Natural killer cell (primary cell): ENCODE results near the gene NLRP1. TPM values are rescaled to one million over a fixed set of nuclear protein-coding genes. Genes with fewer than 3 reads are reported as not detected.

ENCODE experiments used
- ATAC-seq, 3 donors: fragments of 150-1000 bp in 2 of 3; fragments of 200-7000 bp in 1 of 3; cut with Tn5 transposase; 1 replicate in 1 of 3; 2 replicates in 2 of 3; pipeline ENCODE4 v1.10.0; 2021; ENCODE audit warnings: mild to moderate bottlenecking in 2 of 3, moderate library complexity in 2 of 3
- DNase-seq, 2 donors: peaks; one replicate each; pipeline versions ENCODE4 v3.0.0 to v3.0.0-alpha.2; 2013 to 2021; ENCODE audit warnings: mixed read lengths in 1 of 2
- H3K27ac ChIP-seq: one replicate; pipeline ENCODE4 v1.5.1; 2013; ENCODE audit warnings: mild to moderate bottlenecking, low read length
- H3K27me3 ChIP-seq: one replicate; pipeline ENCODE4 v1.6.1; 2013; ENCODE audit warnings: low read length; ENCODE audit not compliant: control insufficient read depth, insufficient read depth
- H3K36me3 ChIP-seq: one replicate; pipeline ENCODE4 v1.6.1; 2013; ENCODE audit warnings: low read length; ENCODE audit not compliant: control insufficient read depth, insufficient read depth
- H3K4me1 ChIP-seq: one replicate; pipeline ENCODE4 v1.6.1; 2013; ENCODE audit warnings: low read length; ENCODE audit not compliant: control insufficient read depth, insufficient read depth
- H3K4me3 ChIP-seq: one replicate; pipeline ENCODE4 v1.5.1; 2013; ENCODE audit warnings: low read length
- H3K9me3 ChIP-seq: one replicate; pipeline ENCODE4 v1.6.1; 2013; ENCODE audit warnings: low read length; ENCODE audit not compliant: control insufficient read depth, insufficient read depth
- H3K27ac Mint-ChIP-seq, 2 donors: one replicate each; pipeline ENCODE4 v1.8.0; 2022; ENCODE audit warnings: mild to moderate bottlenecking in 2 of 2, mixed read lengths in 2 of 2, moderate library complexity in 1 of 2
- H3K27me3 Mint-ChIP-seq, 2 donors: one replicate each; pipeline ENCODE4 v1.8.0; 2022; ENCODE audit warnings: low read depth in 2 of 2, mixed read lengths in 2 of 2
- H3K36me3 Mint-ChIP-seq: one replicate; pipeline ENCODE4 v1.8.0; 2022; ENCODE audit warnings: mixed read lengths
- H3K4me1 Mint-ChIP-seq, 2 donors: one replicate each; pipeline ENCODE4 v1.8.0; 2022; ENCODE audit warnings: mixed read lengths in 2 of 2
- H3K4me3 Mint-ChIP-seq: one replicate; pipeline ENCODE4 v1.8.0; 2022; ENCODE audit warnings: mild to moderate bottlenecking, moderate library complexity, mixed read lengths
- H3K9me3 Mint-ChIP-seq, 2 donors: one replicate each; pipeline ENCODE4 v1.8.0; 2022; ENCODE audit warnings: mixed read lengths in 2 of 2
- WGBS: methylation state at CpG from one replicate; pipeline ENCODE4 v1.1.7; 2013; ENCODE audit warnings: missing lambda C conversion rate; ENCODE audit not compliant: insufficient coverage; 5-methylcytosine and 5-hydroxymethylcytosine counted together
- intact Hi-C: fragments of 100-400 bp; cut with micrococcal nuclease; formaldehyde crosslinking; loops from one replicate; pipeline ENCODE4 v1.14.2; 2022
- total RNA-seq, 4 donors: library from RNA; stranded (reverse); fragments of 120-200 nt in 1 of 4; gene quantifications; one replicate each; pipeline versions ENCODE4 v1.2.3 to v1.2.4, GENCODE V29; 2013 to 2022
- TF ChIP-seq, protein P1 (sequence below): fragments of 200-600 bp; IDR thresholded peaks from one replicate; pipeline ENCODE4 v1.8.0; 2022; ENCODE audit warnings: antibody characterized with exemption

NLRP1 gene
- total RNA-seq, 3 donors from 2014 or later (not counting 1 experiment from before 2014, with no cell fraction given) = 206 to 237 (median 209) TPM

DNA sequence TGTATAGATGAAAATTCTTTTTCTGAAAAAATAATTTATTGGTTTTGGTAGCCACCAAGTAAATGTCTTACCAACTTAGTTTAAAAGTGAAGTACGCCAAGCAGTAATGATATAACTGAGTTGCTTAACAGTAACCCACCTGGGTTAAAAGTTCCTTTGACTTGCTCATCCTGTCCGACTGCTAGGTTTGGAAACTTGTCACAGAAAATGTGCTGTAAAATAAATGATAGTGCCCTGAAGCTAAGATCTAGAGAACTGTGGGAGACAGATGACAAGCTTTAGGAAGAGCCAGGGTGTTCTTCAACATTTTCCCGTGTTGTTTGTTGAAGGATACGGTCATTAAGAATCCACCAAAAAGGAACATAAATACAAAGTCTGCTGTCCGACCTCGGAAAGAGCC is 103.3 kb downstream of the NLRP1 start:
- H3K4me1 ChIP-seq = peaks cover 6% of the 10 kb centered on the region
- 96% methylated on average over 6 of the region's 6 CpGs for WGBS
- H3K36me3 ChIP-seq = peaks cover 63% of the 10 kb centered on the region
- intact Hi-C loops = no loop called here
- Mint-ChIP-seq H3K36me3 (peaks cover 14% of the 10 kb centered on the region), H3K27ac (no peak overlapping the region), H3K27me3 (no peaks in the 10 kb centered on the region), H3K4me3 (no peak overlapping the region), H3K9me3 (no peaks in the 10 kb centered on the region), H3K4me1 (peaks cover 32 to 35% of the 10 kb centered on the region in 2 donors)
- H3K4me3 ChIP-seq = no peak overlapping the region
- TF ChIP-seq, protein P1, sequence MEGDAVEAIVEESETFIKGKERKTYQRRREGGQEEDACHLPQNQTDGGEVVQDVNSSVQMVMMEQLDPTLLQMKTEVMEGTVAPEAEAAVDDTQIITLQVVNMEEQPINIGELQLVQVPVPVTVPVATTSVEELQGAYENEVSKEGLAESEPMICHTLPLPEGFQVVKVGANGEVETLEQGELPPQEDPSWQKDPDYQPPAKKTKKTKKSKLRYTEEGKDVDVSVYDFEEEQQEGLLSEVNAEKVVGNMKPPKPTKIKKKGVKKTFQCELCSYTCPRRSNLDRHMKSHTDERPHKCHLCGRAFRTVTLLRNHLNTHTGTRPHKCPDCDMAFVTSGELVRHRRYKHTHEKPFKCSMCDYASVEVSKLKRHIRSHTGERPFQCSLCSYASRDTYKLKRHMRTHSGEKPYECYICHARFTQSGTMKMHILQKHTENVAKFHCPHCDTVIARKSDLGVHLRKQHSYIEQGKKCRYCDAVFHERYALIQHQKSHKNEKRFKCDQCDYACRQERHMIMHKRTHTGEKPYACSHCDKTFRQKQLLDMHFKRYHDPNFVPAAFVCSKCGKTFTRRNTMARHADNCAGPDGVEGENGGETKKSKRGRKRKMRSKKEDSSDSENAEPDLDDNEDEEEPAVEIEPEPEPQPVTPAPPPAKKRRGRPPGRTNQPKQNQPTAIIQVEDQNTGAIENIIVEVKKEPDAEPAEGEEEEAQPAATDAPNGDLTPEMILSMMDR = no peak
- no peak for ATAC-seq
- H3K27me3 ChIP-seq = no peaks in the 10 kb centered on the region
- no peak overlapping the region for H3K27ac ChIP-seq
- DNase-seq = no peak
- no peaks in the 10 kb centered on the region for H3K9me3 ChIP-seq

DNA sequence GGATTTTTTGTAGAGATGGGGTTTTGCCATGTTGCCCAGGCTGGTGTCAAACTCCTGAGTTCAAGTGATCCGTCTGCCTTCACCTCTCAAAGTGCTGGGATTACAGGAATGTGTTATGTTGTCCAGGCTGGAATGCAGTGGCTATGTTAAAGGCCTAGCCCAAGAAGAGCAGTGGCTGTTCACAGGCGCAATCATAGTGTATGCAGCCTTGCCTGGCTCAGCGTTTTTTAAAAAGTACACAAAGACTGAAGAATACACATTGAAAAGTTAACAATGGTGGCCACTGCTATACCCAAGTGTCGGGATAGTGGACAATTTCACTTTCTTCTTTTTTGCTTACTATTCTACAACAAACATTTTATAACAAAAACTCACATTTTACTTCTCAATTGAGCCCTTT is 105.3 kb downstream of the NLRP1 start:
- intact Hi-C loops = no loop called here
- Histone ChIP-seq H3K9me3 (no peaks in the 10 kb centered on the region), H3K4me3 (no peak overlapping the region), H3K27me3 (no peaks in the 10 kb centered on the region), H3K4me1 (no peaks in the 10 kb centered on the region), H3K36me3 (peaks cover 73% of the 10 kb centered on the region), H3K27ac (no peak overlapping the region)
- ATAC-seq = no peak
- Mint-ChIP-seq H3K4me3 (no peak overlapping the region), H3K36me3 (peaks cover 21% of the 10 kb centered on the region), H3K4me1 (peaks cover 21 to 24% of the 10 kb centered on the region in 2 donors), H3K9me3 (no peaks in the 10 kb centered on the region), H3K27me3 (no peaks in the 10 kb centered on the region), H3K27ac (no peak overlapping the region)
- no peak for DNase-seq
- WGBS = 98% methylated on average over 4 of the region's 4 CpGs
- TF ChIP-seq, protein P1 = no peak

DNA sequence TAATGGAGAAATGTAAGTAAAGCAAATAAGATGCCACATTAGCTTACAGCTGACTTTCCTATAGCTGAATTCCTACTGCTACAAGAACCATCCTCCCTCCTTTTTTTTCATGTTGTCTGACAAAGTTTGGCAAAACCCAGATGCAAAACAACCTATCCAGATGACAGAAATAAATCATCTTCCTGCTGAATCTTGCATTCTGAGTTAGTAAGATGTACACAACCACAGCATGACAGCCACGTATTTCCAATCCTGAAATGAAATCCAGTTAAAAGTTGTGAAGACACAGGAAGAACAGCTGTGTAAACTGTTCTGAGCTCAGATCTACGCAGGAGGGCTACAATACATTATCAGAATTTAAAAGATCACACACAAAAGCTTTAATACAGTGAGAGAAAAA is 110.4 kb downstream of the NLRP1 start:
- peaks cover 49% of the 10 kb centered on the region for H3K36me3 ChIP-seq
- Mint-ChIP-seq H3K4me1 (peaks cover 8 to 16% of the 10 kb centered on the region in 2 donors), H3K36me3 (peaks cover 11% of the 10 kb centered on the region), H3K4me3 (no peak overlapping the region), H3K9me3 (no peaks in the 10 kb centered on the region), H3K27ac (no peak overlapping the region), H3K27me3 (no peaks in the 10 kb centered on the region)
- no peak overlapping the region for H3K27ac ChIP-seq
- intact Hi-C loops = no loop called here
- DNase-seq = no peak
- 100% methylated on average over 1 of the region's 2 CpGs for WGBS
- peaks cover 5% of the 10 kb centered on the region for H3K4me1 ChIP-seq
- TF ChIP-seq, protein P1 = no peak
- H3K9me3 ChIP-seq = no peaks in the 10 kb centered on the region
- no peaks in the 10 kb centered on the region for H3K27me3 ChIP-seq
- no peak for ATAC-seq
- no peak overlapping the region for H3K4me3 ChIP-seq

DNA sequence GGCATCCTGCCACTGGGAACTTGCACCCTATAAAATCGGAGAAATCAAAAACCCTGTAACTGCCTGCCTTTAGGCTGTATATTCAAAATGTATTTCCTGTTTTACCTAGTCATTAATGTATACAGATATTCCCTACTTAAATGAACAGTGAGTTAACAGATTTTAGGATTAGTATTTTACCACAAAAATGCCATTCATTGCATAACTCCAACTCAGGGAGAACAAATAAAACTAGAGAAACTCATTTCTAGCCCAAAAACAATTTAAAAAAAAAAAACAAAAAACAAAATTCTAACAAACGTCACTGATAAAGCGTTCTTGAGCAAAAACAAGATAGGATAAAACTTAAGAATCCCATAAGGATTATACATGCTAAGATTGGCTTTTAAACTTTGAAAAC is 111.8 kb downstream of the NLRP1 start:
- no peak overlapping the region for H3K4me3 Mint-ChIP-seq
- peaks cover 18 to 19% of the 10 kb centered on the region in 2 donors for H3K4me1 Mint-ChIP-seq
- Histone ChIP-seq H3K27ac (no peak overlapping the region), H3K4me3 (no peak overlapping the region), H3K4me1 (peaks cover 17% of the 10 kb centered on the region), H3K27me3 (no peaks in the 10 kb centered on the region), H3K9me3 (no peaks in the 10 kb centered on the region), H3K36me3 (peaks cover 35% of the 10 kb centered on the region)
- H3K27me3 Mint-ChIP-seq = no peaks in the 10 kb centered on the region
- TF ChIP-seq, protein P1 = no peak
- intact Hi-C loops = no loop called here
- H3K9me3 Mint-ChIP-seq = no peaks in the 10 kb centered on the region
- H3K36me3 Mint-ChIP-seq = peaks cover 11% of the 10 kb centered on the region
- no peak for DNase-seq
- WGBS = 100% methylated on average over 3 of the region's 3 CpGs
- no peak overlapping the region for H3K27ac Mint-ChIP-seq
- ATAC-seq = no peak
